ENCODE results near the gene CBR1.

GRCh38 chr21:36059823-36060158 lies 10.0 kb upstream of the CBR1 start:
- TF ChIP-seq, protein P1, sequence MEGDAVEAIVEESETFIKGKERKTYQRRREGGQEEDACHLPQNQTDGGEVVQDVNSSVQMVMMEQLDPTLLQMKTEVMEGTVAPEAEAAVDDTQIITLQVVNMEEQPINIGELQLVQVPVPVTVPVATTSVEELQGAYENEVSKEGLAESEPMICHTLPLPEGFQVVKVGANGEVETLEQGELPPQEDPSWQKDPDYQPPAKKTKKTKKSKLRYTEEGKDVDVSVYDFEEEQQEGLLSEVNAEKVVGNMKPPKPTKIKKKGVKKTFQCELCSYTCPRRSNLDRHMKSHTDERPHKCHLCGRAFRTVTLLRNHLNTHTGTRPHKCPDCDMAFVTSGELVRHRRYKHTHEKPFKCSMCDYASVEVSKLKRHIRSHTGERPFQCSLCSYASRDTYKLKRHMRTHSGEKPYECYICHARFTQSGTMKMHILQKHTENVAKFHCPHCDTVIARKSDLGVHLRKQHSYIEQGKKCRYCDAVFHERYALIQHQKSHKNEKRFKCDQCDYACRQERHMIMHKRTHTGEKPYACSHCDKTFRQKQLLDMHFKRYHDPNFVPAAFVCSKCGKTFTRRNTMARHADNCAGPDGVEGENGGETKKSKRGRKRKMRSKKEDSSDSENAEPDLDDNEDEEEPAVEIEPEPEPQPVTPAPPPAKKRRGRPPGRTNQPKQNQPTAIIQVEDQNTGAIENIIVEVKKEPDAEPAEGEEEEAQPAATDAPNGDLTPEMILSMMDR (IDR thresholded peaks at IDR 0.05; ENCODE audit: insufficient read depth, low read depth, low read length), result no peak
- no peak for TF ChIP-seq EZH2 (IDR thresholded peaks at IDR 0.05; ENCODE audit: insufficient read depth, low read length)

Measured in astrocyte (in vitro differentiated cells and primary cell).